H1 (cell line): ENCODE data around the gene KCNJ10. TPM values are rescaled to one million over a fixed set of nuclear protein-coding genes. Genes with fewer than 3 reads are reported as not detected.

Experiments used
- CTCF ChIA-PET: fragments of 300-600 bp; sonication (Branson Sonifier 250); formaldehyde crosslinking; loops from one replicate; lab custom pipeline; 2021; ENCODE audit not compliant: partially characterized antibody; lab: Charles Lee
- POLR2A ChIA-PET: fragments of 300-600 bp; sonication (Branson Sonifier 250); formaldehyde crosslinking; loops from one replicate; lab custom pipeline; 2021; ENCODE audit warnings: inconsistent platforms; ENCODE audit not compliant: partially characterized antibody; lab: Charles Lee
- DNase-seq, 2 experiments: peaks; one replicate each; pipeline versions ENCODE4 v3.0.0 to v3.0.0-alpha.2; 2010 to 2022; ENCODE audit warnings: low spot score in 2 of 2, low read depth in 1 of 2, mixed read lengths in 1 of 2
- FAIRE-seq: peaks from 2 replicates; lab custom pipeline; 2011; peaks lifted over from hg19 to GRCh38; lab: Jason Lieb, UNC
- H2AFZ ChIP-seq: 2 replicates; pipeline ENCODE4 v1.8.1; 2012; ENCODE audit warnings: low read length, inconsistent platforms
- H2AK5ac ChIP-seq: 2 replicates; pipeline ENCODE4 v1.6.1; 2013; ENCODE audit warnings: low read depth, low read length
- H2BK120ac ChIP-seq: replicated peaks from 2 replicates; pipeline ENCODE3; 2013; ENCODE audit warnings: low read depth, low read length, inconsistent platforms
- H2BK12ac ChIP-seq: 2 replicates; pipeline ENCODE4 v1.6.1; 2013; ENCODE audit warnings: low read depth, low read length
- H2BK15ac ChIP-seq: 2 replicates; pipeline ENCODE4 v1.6.1; 2013; ENCODE audit warnings: low read length
- H2BK20ac ChIP-seq: 2 replicates; pipeline ENCODE4 v1.6.1; 2013; ENCODE audit warnings: low read length
- H2BK5ac ChIP-seq: 2 replicates; pipeline ENCODE4 v1.6.1; 2013; ENCODE audit warnings: low read depth, low read length
- H3K14ac ChIP-seq: 2 replicates; pipeline ENCODE4 v1.6.1; 2013; ENCODE audit warnings: inconsistent platforms; ENCODE audit not compliant: insufficient read length
- H3K18ac ChIP-seq: 2 replicates; pipeline ENCODE4 v1.6.1; 2013; ENCODE audit warnings: low read length; ENCODE audit errors: extremely low read depth
- H3K23ac ChIP-seq: 2 replicates; pipeline ENCODE4 v1.6.1; 2013; ENCODE audit warnings: inconsistent platforms; ENCODE audit not compliant: insufficient read length
- H3K23me2 ChIP-seq: 2 replicates; pipeline ENCODE4 v1.6.1; 2013; ENCODE audit warnings: low read depth, low read length
- H3K27ac ChIP-seq: 2 replicates; pipeline ENCODE4 v1.6.1; 2011; ENCODE audit warnings: low read depth, low read length, inconsistent platforms
- H3K27me3 ChIP-seq, 4 experiments: replicated peaks in 1 of 4; 1 replicate in 1 of 4; 2 replicates in 3 of 4; pipeline versions ENCODE4 v1.6.1 to v1.8.1; 2011 to 2013; ENCODE audit warnings: low read length in 3 of 4, mild to moderate bottlenecking in 3 of 4, inconsistent platforms in 2 of 4, mixed read lengths in 2 of 4, moderate library complexity in 1 of 4; ENCODE audit not compliant: control insufficient read depth in 3 of 4, insufficient read depth in 3 of 4; ENCODE audit errors: extremely low read depth in 1 of 4
- H3K36me3 ChIP-seq, 4 experiments: 2 replicates each; pipeline versions ENCODE4 v1.6.1 to v1.8.1; 2011 to 2013; ENCODE audit warnings: mild to moderate bottlenecking in 4 of 4, low read length in 3 of 4, moderate library complexity in 2 of 4, control low read depth in 1 of 4, inconsistent platforms in 1 of 4; ENCODE audit not compliant: insufficient read depth in 4 of 4, control insufficient read depth in 2 of 4
- H3K4ac ChIP-seq: replicated peaks from 2 replicates; pipeline ENCODE3; 2013; ENCODE audit warnings: low read length, low read depth, mixed read lengths, inconsistent platforms; ENCODE audit not compliant: insufficient read length
- H3K4me1 ChIP-seq, 4 experiments: replicated peaks in 1 of 4; 1 replicate in 1 of 4; 2 replicates in 3 of 4; pipeline versions ENCODE4 v1.6.1 to v1.8.1; 2011 to 2013; ENCODE audit warnings: low read length in 3 of 4, inconsistent platforms in 2 of 4, mixed read lengths in 1 of 4; ENCODE audit not compliant: insufficient read depth in 4 of 4, control insufficient read depth in 3 of 4
- H3K4me2 ChIP-seq, 2 experiments: 2 replicates each; pipeline versions ENCODE4 v1.6.1 to v1.8.1; 2011 to 2013; ENCODE audit warnings: low read depth in 2 of 2, low read length in 2 of 2, control low read depth in 1 of 2, inconsistent platforms in 1 of 2, mild to moderate bottlenecking in 1 of 2; ENCODE audit not compliant: insufficient read depth in 1 of 2
- H3K4me3 ChIP-seq, 4 experiments: fragments of 200-600, 300-600 bp in 1 of 4; sonication (generic), shearing (Covaris generic), sonication (Bioruptor Twin) in 1 of 4; 2 replicates each; pipeline versions ENCODE4 v1.5.1 to v1.8.1; 2011 to 2016; ENCODE audit warnings: low read length in 4 of 4, low read depth in 3 of 4, control low read depth in 2 of 4, inconsistent platforms in 2 of 4, mild to moderate bottlenecking in 2 of 4, mixed read lengths in 1 of 4, moderate library complexity in 1 of 4; ENCODE audit not compliant: insufficient read depth in 2 of 4; ENCODE audit errors: extremely low read depth in 1 of 4
- H3K56ac ChIP-seq: replicated peaks from 2 replicates; pipeline ENCODE3; 2013; ENCODE audit warnings: low read depth, mild to moderate bottlenecking, mixed read lengths, low read length, inconsistent platforms; ENCODE audit not compliant: insufficient read length
- H3K79me1 ChIP-seq: 2 replicates; pipeline ENCODE4 v1.6.1; 2013; ENCODE audit warnings: low read depth, low read length, control low read depth
- H3K79me2 ChIP-seq, 2 experiments: 2 replicates each; pipeline versions ENCODE4 v1.6.1 to v1.8.1; 2012 to 2013; ENCODE audit warnings: low read length in 2 of 2, mild to moderate bottlenecking in 2 of 2, inconsistent platforms in 1 of 2; ENCODE audit not compliant: insufficient read depth in 2 of 2, control insufficient read depth in 1 of 2
- H3K9ac ChIP-seq, 4 experiments: replicated peaks in 1 of 4; 1 replicate in 1 of 4; 2 replicates in 3 of 4; pipeline versions ENCODE4 v1.6.1 to v1.8.1; 2011 to 2013; ENCODE audit warnings: low read depth in 3 of 4, low read length in 3 of 4, control low read depth in 2 of 4, mild to moderate bottlenecking in 2 of 4, moderate library complexity in 2 of 4, inconsistent platforms in 1 of 4; ENCODE audit errors: extremely low read depth in 1 of 4
- H3K9me3 ChIP-seq, 2 experiments: 2 replicates each; pipeline versions ENCODE4 v1.6.1 to v1.8.1; 2012 to 2013; ENCODE audit warnings: mild to moderate bottlenecking in 2 of 2, moderate library complexity in 2 of 2, control low read depth in 1 of 2, inconsistent platforms in 1 of 2, low read depth in 1 of 2, low read length in 1 of 2, mixed read lengths in 1 of 2; ENCODE audit not compliant: insufficient read depth in 2 of 2
- H4K20me1 ChIP-seq, 2 experiments: replicated peaks in 1 of 2; 2 replicates each; pipeline versions ENCODE3 to v1.8.1; 2011 to 2013; ENCODE audit warnings: inconsistent platforms in 2 of 2, low read length in 2 of 2, mild to moderate bottlenecking in 1 of 2; ENCODE audit not compliant: insufficient read depth in 2 of 2, control insufficient read depth in 1 of 2
- H4K5ac ChIP-seq: 2 replicates; pipeline ENCODE4 v1.6.1; 2013; ENCODE audit warnings: low read length, low read depth, mixed read lengths, inconsistent platforms; ENCODE audit not compliant: insufficient read length
- H4K8ac ChIP-seq: 2 replicates; pipeline ENCODE4 v1.8.0; 2013; ENCODE audit warnings: mild to moderate bottlenecking, moderate library complexity, low read length, inconsistent platforms; ENCODE audit not compliant: insufficient read depth; ENCODE audit errors: extremely low read depth
- H4K91ac ChIP-seq: replicated peaks from 2 replicates; pipeline ENCODE3; 2013; ENCODE audit warnings: low read length, mixed read lengths, inconsistent platforms; ENCODE audit not compliant: insufficient read length
- CBX5 ChIP-seq: fragments of 300-800, 300-1000 bp; sonication (generic); IDR thresholded peaks from 2 replicates; pipeline ENCODE4 v1.7.1; 2016; ENCODE audit warnings: antibody characterized with exemption, low read length, low read depth
- EGR1 ChIP-seq: IDR thresholded peaks from 2 replicates; pipeline ENCODE4 v1.6.1; 2011; ENCODE audit warnings: low read depth, low read length, borderline replicate concordance
- KDM1A ChIP-seq: fragments of 200-600, 300-600 bp; sonication (generic); IDR thresholded peaks from 2 replicates; pipeline ENCODE4 v1.7.1; 2016; ENCODE audit warnings: mild to moderate bottlenecking, low read length, borderline replicate concordance
- NRF1 ChIP-seq: IDR thresholded peaks from 2 replicates; pipeline ENCODE4 v1.6.1; 2011; ENCODE audit warnings: mild to moderate bottlenecking, low read depth, low read length, improper control_type of control experiment
- SIX5 ChIP-seq: IDR thresholded peaks from 2 replicates; pipeline ENCODE4 v1.6.1; 2011; ENCODE audit warnings: mild to moderate bottlenecking, low read depth, low read length
- SP1 ChIP-seq: IDR thresholded peaks from 2 replicates; pipeline ENCODE4 v1.6.1; 2011; ENCODE audit warnings: low read depth, low read length
- WGBS, 2 experiments: shearing (Covaris generic) in 1 of 2; methylation state at CpG; one replicate each; pipeline versions ENCODE4 v1.1.6 to v1.1.7; 2013 to 2015; ENCODE audit warnings: low lambda C conversion rate in 2 of 2, mixed read lengths in 2 of 2, inconsistent platforms in 1 of 2, low coverage in 1 of 2, missing lambda C conversion rate in 1 of 2; ENCODE audit not compliant: insufficient replicate concordance in 2 of 2, insufficient coverage in 1 of 2, insufficient read length in 1 of 2; ENCODE audit errors: extremely low coverage in 1 of 2, missing lambda C conversion rate in 1 of 2; 5-methylcytosine and 5-hydroxymethylcytosine counted together
- polyA plus RNA-seq, 7 experiments: library from polyadenylated mRNA; depleted of rRNA in 3 of 7; stranded (reverse) in 5 of 7; unstranded in 2 of 7; fragments of >200 nt in 5 of 7; fragments of 200-250 nt in 2 of 7; gene quantifications; 1 replicate in 5 of 7; 2 replicates in 1 of 7; 4 replicates in 1 of 7; pipeline versions ENCODE4 v1.2.1 to v1.2.3, GENCODE V29; 2011 to 2013; ENCODE audit warnings: missing spikeins in 2 of 7, mixed read lengths in 2 of 7
- total RNA-seq: library from RNA; stranded (reverse); fragmentation: NEBNext Ultra II Directional; extraction: Animal tissue kit (Norgen Biotek cat#: 25700); gene quantifications from 2 replicates; pipeline ENCODE4 v1.2.1, GENCODE V29; 2021

Gene KCNJ10
- total and polyA plus RNA-seq, 2 of the 8 experiments (the other 6 are each of a cell fraction or from before 2014, with no cell fraction given), result 1.7 to 2.4 TPM

DNA sequence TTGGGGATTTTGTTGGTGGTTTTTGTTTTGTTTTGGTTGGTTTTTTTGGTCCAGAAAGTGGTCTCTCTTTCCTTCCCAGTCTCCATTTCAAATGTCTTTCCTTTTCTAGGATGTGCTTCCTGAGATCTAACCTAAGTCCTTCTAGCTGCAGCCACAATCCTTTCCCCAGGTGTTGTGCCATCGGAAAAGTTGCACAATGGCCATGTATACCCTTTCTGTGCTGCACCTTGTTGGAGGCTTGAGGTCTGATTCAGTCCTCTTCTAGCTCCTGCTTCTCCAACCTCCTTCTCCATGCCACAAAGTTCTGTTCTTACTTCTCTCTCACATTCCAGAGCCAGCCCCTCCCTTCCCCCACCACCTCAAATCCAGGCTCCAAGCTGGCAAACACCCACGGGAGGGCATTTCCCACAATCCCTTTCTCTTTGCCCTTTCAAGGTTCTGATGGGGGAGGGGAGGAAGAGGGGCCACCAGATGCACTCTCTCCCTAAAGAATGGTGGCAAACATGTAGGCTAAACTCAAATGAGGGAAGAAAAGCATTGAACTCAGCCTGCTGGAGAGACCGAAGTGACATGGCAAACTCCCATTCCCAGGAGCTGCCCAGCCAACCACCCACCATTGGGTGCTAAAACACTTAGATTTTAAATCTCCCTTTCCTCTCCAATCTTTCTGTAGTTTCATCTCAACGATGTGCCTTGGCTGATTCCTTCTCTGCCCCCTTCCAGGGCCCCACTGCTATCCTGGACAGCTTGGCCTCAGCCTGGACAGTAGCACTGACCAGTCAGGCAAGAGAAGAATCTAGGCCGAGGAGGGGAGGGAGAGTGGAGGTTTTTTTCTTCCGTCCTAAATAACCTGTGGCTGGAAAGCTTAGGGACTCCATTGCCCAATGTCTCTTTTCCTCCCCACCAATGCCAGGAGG is 2.9 kb downstream of the KCNJ10 start:
- ChIA-PET POLR2A (interaction anchor here (0.6 to 2.6 kb wide), 11 partner anchors 9 to 121 kb away, joined by 3 to 9 read pairs (median 5); partner anchors contain the start of gene IGSF8), CTCF (interaction anchor here (0.6 to 50.1 kb wide), 5 partner anchors 8 to 262 kb away, joined by 3 to 1874 read pairs (median 4); partner anchors contain the start of genes IGSF8, KCNJ10 and KCNJ9)
- H3K4me3 ChIP-seq, result peak overlapping the region in 1 of 4 experiments; percentile 7; a peak in 1 of 8 replicates
- H3K18ac ChIP-seq, result no peak overlapping the region; the same call in 1 of the 2 replicates
- H3K23ac ChIP-seq, result no peak overlapping the region
- H3K27me3 ChIP-seq, result peaks cover 0 to 14% (median 10%) of the 10 kb centered on the region in 4 experiments; a peak in 6 of 7 replicates
- H3K27ac ChIP-seq, result no peak overlapping the region
- no peaks in the 10 kb centered on the region for H3K79me1 ChIP-seq
- no peak for FAIRE-seq
- no peak overlapping the region; the same call in 1 of the 2 replicates for H2AFZ ChIP-seq
- no peak overlapping the region for H3K4me2 ChIP-seq
- peaks cover 5 to 19% (median 11%) of the 10 kb centered on the region in 4 experiments for H3K4me1 ChIP-seq
- no peak overlapping the region for H4K8ac ChIP-seq
- no peaks in the 10 kb centered on the region for H3K79me2 ChIP-seq
- no peaks in the 10 kb centered on the region for H3K9me3 ChIP-seq
- H4K91ac ChIP-seq, result no peak overlapping the region
- 0 out of 2 replicates have a peak, but pooled peaks have one; percentile 36 for TF ChIP-seq SP1
- TF ChIP-seq EGR1, result no peak
- no peak for TF ChIP-seq CBX5
- TF ChIP-seq KDM1A, result peak; percentile 83; the same call in 1 of the 2 replicates
- TF ChIP-seq SIX5, result no peak
- no peak for TF ChIP-seq NRF1
- TF ChIP-seq, all 59 proteins: peak for 2
- no peak overlapping the region for H2BK5ac ChIP-seq
- H2AK5ac ChIP-seq, result no peak overlapping the region
- no peaks in the 10 kb centered on the region for H4K20me1 ChIP-seq
- no peak overlapping the region for H3K4ac ChIP-seq
- 76% methylated on average over 5 of the region's 6 CpGs; no CpG with 5 or more reads in 1 of the 2 experiments for WGBS, 2 experiments
- H2BK12ac ChIP-seq, result no peak overlapping the region
- H2BK120ac ChIP-seq, result no peak overlapping the region
- H2BK15ac ChIP-seq, result no peak overlapping the region
- peak overlapping the region; percentile 86; the same call in 1 of the 2 replicates for H2BK20ac ChIP-seq
- no peaks in the 10 kb centered on the region for H3K36me3 ChIP-seq
- no peak overlapping the region for H3K14ac ChIP-seq
- DNase-seq, result no peak
- H3K56ac ChIP-seq, result no peak overlapping the region
- no peak overlapping the region for H3K9ac ChIP-seq
- peaks cover 8% of the 10 kb centered on the region for H3K23me2 ChIP-seq
- no peak overlapping the region for H4K5ac ChIP-seq
